Jurkat, Clone E6-1 (cell line): ENCODE data around the gene ZC3HAV1L. TPM values are rescaled to one million over a fixed set of nuclear protein-coding genes. Genes with fewer than 3 reads are reported as not detected.
"Not testable (repeated sequence)": the region's sequence is repeated elsewhere in the genome, so short reads cannot be mapped to it uniquely, and the experiment has no call there.

Experiments used
- DNase-seq: peaks from one replicate; pipeline ENCODE4 v3.0.0-alpha.2; 2011; ENCODE audit warnings: low read depth, low spot score
- H3K4me3 ChIP-seq: 2 replicates; pipeline ENCODE4 v1.5.1; 2011; ENCODE audit warnings: mild to moderate bottlenecking, low read length, control low read depth, moderate library complexity
- polyA plus RNA-seq: library from polyadenylated mRNA; unstranded; fragments of >200 nt; gene quantifications from one replicate; pipeline ENCODE4 v1.2.1, GENCODE V29; 2012; ENCODE audit warnings: missing spikeins; ENCODE audit not compliant: insufficient read length, insufficient read depth

The ZC3HAV1L gene, protein sequence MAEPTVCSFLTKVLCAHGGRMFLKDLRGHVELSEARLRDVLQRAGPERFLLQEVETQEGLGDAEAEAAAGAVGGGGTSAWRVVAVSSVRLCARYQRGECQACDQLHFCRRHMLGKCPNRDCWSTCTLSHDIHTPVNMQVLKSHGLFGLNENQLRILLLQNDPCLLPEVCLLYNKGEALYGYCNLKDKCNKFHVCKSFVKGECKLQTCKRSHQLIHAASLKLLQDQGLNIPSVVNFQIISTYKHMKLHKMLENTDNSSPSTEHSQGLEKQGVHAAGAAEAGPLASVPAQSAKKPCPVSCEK
- polyA plus RNA-seq = 6.0 TPM

DNA sequence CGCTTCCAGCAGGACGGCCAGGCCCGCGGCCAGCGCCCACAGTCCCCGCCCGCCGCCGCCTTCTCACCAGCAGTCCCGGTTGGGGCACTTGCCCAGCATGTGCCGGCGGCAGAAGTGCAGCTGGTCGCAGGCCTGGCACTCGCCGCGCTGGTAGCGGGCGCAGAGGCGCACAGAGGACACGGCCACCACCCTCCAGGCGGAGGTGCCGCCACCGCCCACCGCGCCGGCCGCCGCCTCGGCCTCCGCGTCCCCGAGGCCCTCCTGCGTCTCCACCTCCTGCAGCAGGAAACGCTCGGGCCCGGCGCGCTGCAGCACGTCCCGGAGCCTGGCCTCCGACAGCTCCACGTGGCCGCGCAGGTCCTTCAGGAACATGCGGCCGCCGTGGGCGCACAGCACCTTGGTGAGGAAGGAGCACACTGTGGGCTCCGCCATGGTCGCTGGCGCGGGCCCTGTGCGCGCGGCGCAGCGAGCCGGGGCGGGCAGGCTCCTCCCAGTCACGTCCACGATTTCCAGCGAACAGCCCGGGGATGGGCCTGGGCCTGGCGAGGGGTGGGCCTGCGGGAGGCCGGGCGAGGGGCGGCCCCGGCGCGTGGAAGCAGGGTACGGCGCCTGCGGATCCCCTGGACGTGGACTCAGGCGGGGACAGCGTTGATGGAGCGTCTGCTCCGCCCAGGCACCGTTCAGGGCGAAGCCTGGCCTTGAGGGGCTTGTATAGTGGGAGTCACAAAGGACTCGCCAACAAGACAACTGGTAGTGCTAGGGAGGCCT is at the start of gene ZC3HAV1L:
TSS of gene ZC3HAV1L (minus strand) at position 457 of the 768 bp plus-strand sequence. CDS start at position 432, 25 bp downstream.
- DNase-seq = peak; percentile 63
- H3K4me3 ChIP-seq = peak within 1 kb of the TSS; percentile 74

- no peak overlapping the region for H3K4me3 ChIP-seq
- DNase-seq = no peak
Observed at GRCh38 chr7:139084709-139085108, 48.9 kb upstream of the ZC3HAV1L start.

DNA sequence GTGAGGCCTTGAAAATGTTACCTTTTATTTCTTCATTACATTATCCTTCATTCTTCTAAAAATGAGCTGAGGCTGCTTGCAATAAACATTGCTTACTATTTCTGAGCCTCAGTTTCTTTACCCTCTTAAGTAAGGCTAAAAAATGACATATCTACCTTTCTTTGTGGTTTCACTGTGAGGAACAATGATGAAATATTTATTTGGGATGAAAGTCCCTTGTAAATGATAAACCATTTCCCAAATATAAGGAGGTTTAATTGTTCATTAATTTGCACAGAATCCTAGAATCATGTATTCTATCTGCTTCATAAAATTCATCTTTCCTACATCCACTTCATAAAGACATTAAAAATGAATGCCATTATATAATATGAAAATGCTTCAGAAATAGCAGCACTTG is 45.7 kb upstream of the ZC3HAV1L start:
- DNase-seq = no peak
- no peak overlapping the region for H3K4me3 ChIP-seq

DNA sequence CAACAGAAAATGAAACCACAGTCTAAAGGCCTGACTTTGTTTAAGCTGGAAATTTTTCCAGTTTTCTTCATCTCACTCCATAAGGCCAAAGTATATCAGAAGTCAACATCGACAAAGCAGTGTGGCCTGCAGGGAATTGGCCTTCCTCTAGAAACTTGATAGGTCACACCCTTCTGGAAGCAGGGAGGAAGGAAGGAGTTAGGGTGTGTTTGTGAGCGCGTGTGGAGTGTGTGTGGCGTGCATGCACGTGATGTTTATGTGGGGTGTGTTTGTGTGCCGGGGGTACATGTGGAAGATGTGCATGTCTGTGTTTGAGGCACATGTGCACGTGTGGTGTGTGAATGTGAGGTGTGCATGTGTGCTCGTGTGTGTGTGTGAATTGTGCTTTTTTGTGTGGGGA is 45.1 kb upstream of the ZC3HAV1L start:
- H3K4me3 ChIP-seq = no peak overlapping the region
- DNase-seq = no peak

DNA sequence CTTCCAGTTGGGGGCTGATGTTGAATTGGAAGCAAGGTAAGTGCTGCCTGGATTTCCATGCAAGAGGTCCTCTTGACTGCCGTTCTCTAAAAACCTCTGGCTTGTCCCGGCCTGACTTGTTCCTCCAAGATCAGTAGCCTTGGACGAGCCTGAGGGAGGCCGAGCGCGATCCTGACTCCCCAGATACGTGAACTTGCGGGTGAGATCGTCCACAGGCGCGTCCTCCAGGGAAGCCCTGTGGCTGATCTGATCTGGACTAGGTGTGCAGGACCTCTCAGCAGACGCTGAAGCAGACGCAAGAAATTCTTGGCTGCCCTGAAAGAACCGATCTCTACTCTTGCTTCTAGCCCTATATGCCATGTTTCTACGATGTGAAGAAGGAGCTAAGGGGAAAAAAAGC is 44.0 kb upstream of the ZC3HAV1L start:
- DNase-seq = no peak
- no peak overlapping the region for H3K4me3 ChIP-seq

GRCh38 chr7:139078911-139079310 is 43.1 kb upstream of the ZC3HAV1L start:
- H3K4me3 ChIP-seq = no peak overlapping the region
- no peak for DNase-seq

- no peak for DNase-seq
- no peak overlapping the region for H3K4me3 ChIP-seq
Observed at GRCh38 chr7:139078399-139078798, 42.6 kb upstream of the ZC3HAV1L start.

- not testable (repeated sequence) for H3K4me3 ChIP-seq, DNase-seq
Observed at GRCh38 chr7:139077706-139078105, 41.9 kb upstream of the ZC3HAV1L start.

DNA sequence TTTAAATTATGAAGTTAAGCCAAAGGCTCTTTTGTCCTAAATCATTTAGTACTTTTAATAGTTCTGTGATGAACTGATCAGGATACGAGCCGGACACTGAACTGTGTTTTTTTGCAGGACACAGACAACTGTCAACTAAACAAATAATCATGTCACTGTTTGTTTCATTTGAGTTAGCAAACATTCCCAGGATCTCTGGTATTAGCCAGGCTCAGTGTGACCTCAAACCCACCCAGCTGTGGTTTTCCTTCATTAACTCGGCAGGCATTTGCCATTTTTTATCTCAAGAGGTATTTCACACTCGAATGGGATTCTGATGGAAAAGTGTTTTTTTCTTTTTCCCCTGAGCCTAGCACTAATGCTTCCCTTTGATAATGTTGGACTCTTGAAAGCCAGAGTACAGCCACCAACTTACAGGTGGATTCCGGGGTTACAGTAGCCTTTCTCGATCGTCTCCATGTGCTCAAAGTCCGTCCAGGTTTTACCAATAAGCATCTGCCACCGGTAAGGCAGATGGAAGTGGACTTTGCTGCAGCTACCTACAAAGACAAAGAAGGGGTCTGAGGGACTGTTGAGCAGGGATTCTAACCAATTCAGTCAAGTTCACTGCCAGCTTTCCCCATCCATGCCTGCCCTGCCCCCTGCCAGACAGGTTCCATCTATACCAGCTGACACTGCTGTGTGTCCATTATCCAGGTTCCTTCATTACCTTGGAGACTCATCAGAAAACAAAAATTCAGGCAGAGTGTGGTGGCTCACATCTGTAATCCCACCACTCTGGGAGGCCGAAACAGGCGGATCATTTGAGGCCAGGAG is 40.2 kb upstream of the ZC3HAV1L start:
- no peak for DNase-seq
- no peak overlapping the region for H3K4me3 ChIP-seq

GRCh38 chr7:139075031-139075652 is 39.3 kb upstream of the ZC3HAV1L start:
- H3K4me3 ChIP-seq = no peak overlapping the region
- DNase-seq = peak; percentile 85

- peak overlapping the region; percentile 21 for H3K4me3 ChIP-seq
- peak; percentile 19 for DNase-seq
Observed at GRCh38 chr7:139072796-139073195, 37.0 kb upstream of the ZC3HAV1L start.

- DNase-seq = peak; percentile 97
- peak overlapping the region; percentile 24 for H3K4me3 ChIP-seq
Observed at GRCh38 chr7:139071680-139072079, 35.8 kb upstream of the ZC3HAV1L start.

DNA sequence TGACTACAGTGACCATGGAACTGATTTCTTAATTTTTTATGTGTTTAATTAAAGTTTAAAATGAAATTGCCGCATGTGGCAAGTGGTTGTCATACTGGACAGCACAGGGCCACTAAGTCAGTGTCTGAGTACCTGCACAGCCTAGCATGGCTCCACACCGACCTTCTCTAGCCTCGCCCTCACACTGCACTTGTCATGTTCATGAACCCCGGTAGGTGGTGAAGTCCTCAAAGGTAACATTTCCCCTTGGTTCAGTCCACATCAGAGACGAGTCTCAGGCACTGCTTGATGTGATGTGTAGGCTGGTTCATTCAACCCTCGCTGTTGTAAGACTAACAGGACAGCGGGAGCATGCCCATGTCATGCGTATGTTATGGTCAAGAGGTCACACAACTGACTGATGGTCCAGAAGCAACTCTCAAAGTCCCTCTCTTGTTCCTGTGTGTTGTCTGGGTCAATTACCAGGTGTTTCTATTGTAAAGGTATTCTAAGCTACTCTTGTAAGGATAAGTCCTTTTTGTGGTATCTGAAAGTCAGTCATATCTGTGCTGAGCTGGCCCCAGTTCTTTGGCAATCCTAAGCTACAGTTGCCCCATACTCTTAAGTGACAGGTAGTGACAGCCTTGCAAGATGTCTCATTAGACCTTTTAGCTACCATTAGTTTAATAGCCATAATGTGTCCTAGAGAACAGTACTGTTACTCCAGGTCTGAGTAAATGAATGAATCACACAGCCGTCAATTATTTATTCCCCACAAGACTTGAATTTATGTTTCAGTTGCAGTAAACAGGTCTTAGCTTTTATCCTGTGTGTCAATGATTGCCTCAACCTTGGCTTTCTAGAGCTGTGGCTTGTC is 32.9 kb upstream of the ZC3HAV1L start:
- no peak overlapping the region for H3K4me3 ChIP-seq

DNA sequence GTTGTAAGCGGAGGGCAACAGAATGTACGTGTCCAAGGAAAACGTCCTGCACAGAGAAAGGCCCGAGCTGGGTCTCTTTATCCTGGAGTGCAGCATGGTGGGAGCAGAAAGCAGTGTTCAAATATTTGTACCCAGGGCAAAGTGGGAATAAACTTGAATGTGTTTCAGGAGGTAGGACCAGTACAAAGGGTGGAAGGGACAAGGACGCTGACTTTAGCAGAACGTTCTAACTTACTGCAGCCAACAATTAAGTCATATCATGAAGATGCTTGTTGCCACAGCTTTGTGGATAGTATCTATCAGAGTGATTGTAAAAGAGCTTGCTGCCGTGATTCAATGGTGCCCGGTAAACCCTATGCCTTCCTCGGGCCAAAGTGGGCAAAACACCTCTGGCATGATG is 30.5 kb upstream of the ZC3HAV1L start:
- DNase-seq = no peak

More for the DNA sequence above, 32.9 kb upstream of the ZC3HAV1L start:
- DNase-seq = peak; percentile 31

GRCh38 chr7:139065323-139065722 is 29.5 kb upstream of the ZC3HAV1L start:
- no peak for DNase-seq
- H3K4me3 ChIP-seq = no peak overlapping the region

More for the DNA sequence above, 30.5 kb upstream of the ZC3HAV1L start:
- H3K4me3 ChIP-seq = no peak overlapping the region

- no peak for DNase-seq
Observed at GRCh38 chr7:139061416-139061815, 25.6 kb upstream of the ZC3HAV1L start.

GRCh38 chr7:139060695-139061237 is 24.9 kb upstream of the ZC3HAV1L start:
- H3K4me3 ChIP-seq = no peak overlapping the region
- no peak for DNase-seq

More at GRCh38 chr7:139061416-139061815, 25.6 kb upstream of the ZC3HAV1L start:
- H3K4me3 ChIP-seq = no peak overlapping the region

- H3K4me3 ChIP-seq = no peak overlapping the region
- no peak for DNase-seq
Observed at GRCh38 chr7:139059905-139060304, 24.1 kb upstream of the ZC3HAV1L start.
